SU-DHL-6 (cell line): ENCODE results near the gene TTLL11.

ENCODE experiments used
- H2AFZ ChIP-seq: fragments of 200-600 bp; sonication (generic); 2 replicates; pipeline ENCODE4 v1.6.1; 2014; ENCODE audit warnings: low read depth, mild to moderate bottlenecking, moderate library complexity, mixed read lengths, antibody characterized with exemption, low read length; ENCODE audit not compliant: severe bottlenecking
- H3F3A ChIP-seq: fragments of 200-600 bp; shearing (Covaris generic); 2 replicates; pipeline ENCODE4 v1.6.0; 2016; ENCODE audit warnings: antibody characterized with exemption, mild to moderate bottlenecking; ENCODE audit not compliant: insufficient read depth
- H3K27ac ChIP-seq: fragments of 200-600 bp; sonication (generic); 2 replicates; pipeline ENCODE4 v1.5.1; 2016; ENCODE audit warnings: low read depth, mild to moderate bottlenecking, low read length, moderate library complexity, mixed read lengths
- H3K27me3 ChIP-seq: fragments of 200-600 bp; sonication (generic), shearing (Covaris generic); 2 replicates; pipeline ENCODE4 v1.6.0; 2014; ENCODE audit warnings: mild to moderate bottlenecking, low read length
- H3K36me3 ChIP-seq: fragments of 200-600 bp; sonication (generic); 2 replicates; pipeline ENCODE4 v1.6.1; 2014; ENCODE audit warnings: mild to moderate bottlenecking, low read length, mixed read lengths
- H3K4me2 ChIP-seq: fragments of 300-600, 200-600 bp; shearing (Covaris generic), sonication (generic); 2 replicates; pipeline ENCODE4 v1.6.0; 2014; ENCODE audit warnings: low read length, low read depth, mild to moderate bottlenecking; ENCODE audit not compliant: poor library complexity, severe bottlenecking
- H3K4me3 ChIP-seq: fragments of 200-600 bp; sonication (generic); 2 replicates; pipeline ENCODE4 v1.5.1; 2014; ENCODE audit warnings: antibody characterized with exemption, low read length, mild to moderate bottlenecking, mixed read lengths; ENCODE audit not compliant: insufficient read depth, poor library complexity, severe bottlenecking
- H3K79me2 ChIP-seq: fragments of 200-600 bp; sonication (generic); 2 replicates; pipeline ENCODE4 v1.6.1; 2014; ENCODE audit warnings: mild to moderate bottlenecking, low read length, moderate library complexity; ENCODE audit not compliant: insufficient read depth
- H3K9ac ChIP-seq: fragments of 200-600 bp; sonication (generic); 2 replicates; pipeline ENCODE4 v1.7.0; 2014; ENCODE audit warnings: mild to moderate bottlenecking, low read length
- H3K9me2 ChIP-seq: fragments of 200-600 bp; sonication (generic); replicated peaks from 2 replicates; pipeline ENCODE4 v1.6.1; 2014; ENCODE audit warnings: low read length; ENCODE audit not compliant: insufficient read depth
- H3K9me3 ChIP-seq: fragments of 200-600 bp; sonication (generic); 2 replicates; pipeline ENCODE4 v1.6.1; 2014; ENCODE audit warnings: low read length, mixed read lengths; ENCODE audit not compliant: insufficient read depth
- H4K20me1 ChIP-seq: fragments of 200-600 bp; sonication (generic); 2 replicates; pipeline ENCODE4 v1.6.1; 2014; ENCODE audit warnings: low read depth, mild to moderate bottlenecking, antibody characterized with exemption, low read length, moderate library complexity, mixed read lengths
- CTCF ChIP-seq: fragments of 200-600 bp; sonication (generic); IDR thresholded peaks from one replicate; pipeline ENCODE4 v1.5.1; 2017; ENCODE audit warnings: antibody characterized with exemption, mild to moderate bottlenecking, low read length, moderate library complexity; ENCODE audit not compliant: insufficient read depth, poor library complexity, severe bottlenecking
- EZH2phosphoT487 ChIP-seq: fragments of 200-600 bp; sonication (generic), shearing (Covaris generic); conservative IDR thresholded peaks from 2 replicates; pipeline ENCODE4 v1.6.1; 2018; ENCODE audit warnings: mild to moderate bottlenecking, antibody characterized with exemption, low read length, moderate library complexity, mixed read lengths

TTLL11 gene

GRCh38 chr9:121947775-121948174 is 145.3 kb downstream of the TTLL11 start:
- no peaks in the 10 kb centered on the region for H3K27me3 ChIP-seq
- no peak overlapping the region for H3K4me2 ChIP-seq
- H3K79me2 ChIP-seq: no peaks in the 10 kb centered on the region
- no peak overlapping the region for H3K27ac ChIP-seq
- no peak overlapping the region for H3K9ac ChIP-seq
- H3F3A ChIP-seq: peaks cover 37% of the 10 kb centered on the region
- TF ChIP-seq EZH2phosphoT487: no peak
- no peak for TF ChIP-seq CTCF
- H3K9me2 ChIP-seq: no peaks in the 10 kb centered on the region
- no peaks in the 10 kb centered on the region for H4K20me1 ChIP-seq
- no peaks in the 10 kb centered on the region for H3K36me3 ChIP-seq
- no peak overlapping the region for H3K4me3 ChIP-seq
- no peak overlapping the region for H2AFZ ChIP-seq
- no peaks in the 10 kb centered on the region for H3K9me3 ChIP-seq

- Histone ChIP-seq H3F3A (peaks cover 38% of the 10 kb centered on the region), H3K9me3 (no peaks in the 10 kb centered on the region), H3K4me2 (peak overlapping the region; percentile 75), H3K36me3 (no peaks in the 10 kb centered on the region), H2AFZ (no peak overlapping the region), H3K9ac (peak overlapping the region; percentile 16; the same call in 1 of the 2 replicates), H3K4me3 (no peak overlapping the region), H3K79me2 (no peaks in the 10 kb centered on the region), H3K27me3 (no peaks in the 10 kb centered on the region), H3K9me2 (no peaks in the 10 kb centered on the region), H4K20me1 (no peaks in the 10 kb centered on the region), H3K27ac (peak overlapping the region; percentile 96)
- TF ChIP-seq CTCF: no peak
- no peak for TF ChIP-seq EZH2phosphoT487
Observed at GRCh38 chr9:121946465-121946864, 146.6 kb downstream of the TTLL11 start.

- Histone ChIP-seq H3K79me2 (no peaks in the 10 kb centered on the region), H3K27ac (peak overlapping the region; percentile 96), H3F3A (peaks cover 38% of the 10 kb centered on the region), H3K36me3 (no peaks in the 10 kb centered on the region), H3K4me3 (no peak overlapping the region), H3K27me3 (no peaks in the 10 kb centered on the region), H4K20me1 (no peaks in the 10 kb centered on the region), H3K9ac (peak overlapping the region; percentile 16; the same call in 1 of the 2 replicates), H2AFZ (no peak overlapping the region), H3K9me3 (no peaks in the 10 kb centered on the region), H3K9me2 (no peaks in the 10 kb centered on the region), H3K4me2 (peak overlapping the region; percentile 75)
- no peak for TF ChIP-seq EZH2phosphoT487
- no peak for TF ChIP-seq CTCF
Observed at GRCh38 chr9:121945849-121946248, 147.3 kb downstream of the TTLL11 start.

GRCh38 chr9:121945281-121945680 is 147.8 kb downstream of the TTLL11 start:
- peak overlapping the region; percentile 75 for H3K4me2 ChIP-seq
- H4K20me1 ChIP-seq: no peaks in the 10 kb centered on the region
- H3K9me2 ChIP-seq: no peaks in the 10 kb centered on the region
- peak overlapping the region; percentile 12; the same call in 1 of the 2 replicates for H3K9ac ChIP-seq
- no peaks in the 10 kb centered on the region for H3K36me3 ChIP-seq
- peak overlapping the region; percentile 15 for H3K4me3 ChIP-seq
- no peaks in the 10 kb centered on the region for H3K27me3 ChIP-seq
- H2AFZ ChIP-seq: no peak overlapping the region
- no peak for TF ChIP-seq CTCF
- no peak for TF ChIP-seq EZH2phosphoT487
- H3K9me3 ChIP-seq: no peaks in the 10 kb centered on the region
- no peaks in the 10 kb centered on the region for H3K79me2 ChIP-seq
- H3K27ac ChIP-seq: peak overlapping the region; percentile 96
- H3F3A ChIP-seq: peaks cover 38% of the 10 kb centered on the region
